CD4-positive, alpha-beta T cell treated with Interleukin-10 for 1 hour (primary cell): ENCODE measurements around the gene SLC28A3.

Source experiments
- DNase-seq: peaks from one replicate; pipeline ENCODE4 v3.0.0-alpha.2; 2020

The SLC28A3 gene

GRCh38 chr9:84296146-84296843 is 44.3 kb downstream of the SLC28A3 start:
- peak; percentile 49 for DNase-seq

GRCh38 chr9:84294241-84294950 is 46.2 kb downstream of the SLC28A3 start:
- no peak for DNase-seq

GRCh38 chr9:84293001-84293798 is 47.4 kb downstream of the SLC28A3 start:
- DNase-seq = peak; percentile 15

- DNase-seq = no peak
Observed at GRCh38 chr9:84285381-84285780, 55.2 kb downstream of the SLC28A3 start.

- no peak for DNase-seq
Observed at GRCh38 chr9:84283946-84284345, 56.6 kb downstream of the SLC28A3 start.

GRCh38 chr9:84278130-84278529 is 62.4 kb downstream of the SLC28A3 start:
- DNase-seq = no peak

- DNase-seq = no peak
Observed at GRCh38 chr9:84277646-84278045, 62.9 kb downstream of the SLC28A3 start.

- no peak for DNase-seq
Observed at GRCh38 chr9:84276741-84277140, 63.8 kb downstream of the SLC28A3 start.

GRCh38 chr9:84271921-84272556 is 68.5 kb downstream of the SLC28A3 start:
- DNase-seq = no peak

GRCh38 chr9:84271531-84271900 is 69.0 kb downstream of the SLC28A3 start:
- DNase-seq = peak; percentile 22

GRCh38 chr9:84270847-84271530 is 69.6 kb downstream of the SLC28A3 start:
- DNase-seq = no peak

GRCh38 chr9:84266087-84266561 is 74.4 kb downstream of the SLC28A3 start:
- DNase-seq = peak; percentile 6

GRCh38 chr9:84264307-84265029 is 76.1 kb downstream of the SLC28A3 start:
- no peak for DNase-seq

- DNase-seq = peak; percentile 49
Observed at GRCh38 chr9:84261070-84261746, 79.3 kb downstream of the SLC28A3 start.

GRCh38 chr9:84258371-84258770 is 82.2 kb downstream of the SLC28A3 start:
- DNase-seq = no peak

GRCh38 chr9:84255696-84256095 is 84.9 kb downstream of the SLC28A3 start:
- no peak for DNase-seq

- DNase-seq = no peak
Observed at GRCh38 chr9:84254972-84255371, 85.6 kb downstream of the SLC28A3 start.

- no peak for DNase-seq
Observed at GRCh38 chr9:84251921-84252320, 88.6 kb downstream of the SLC28A3 start.

GRCh38 chr9:84241817-84242373 is 98.7 kb downstream of the SLC28A3 start:
- DNase-seq = no peak

GRCh38 chr9:84239343-84239742 is 101.2 kb downstream of the SLC28A3 start:
- DNase-seq = no peak

GRCh38 chr9:84238652-84239051 is 101.9 kb downstream of the SLC28A3 start:
- no peak for DNase-seq
